Neural progenitor cell (in vitro differentiated cells): ENCODE data around the gene HECTD3.

ENCODE experiments used
- EZH2 ChIP-seq: fragments of 200-600 bp; sonication (generic); IDR thresholded peaks from 2 replicates; pipeline ENCODE4 v1.6.1; 2017; ENCODE audit warnings: antibody characterized with exemption, mild to moderate bottlenecking, moderate library complexity
- EZH2phosphoT487 ChIP-seq: fragments of 200-600 bp; sonication (generic); IDR thresholded peaks from 2 replicates; pipeline ENCODE4 v1.6.1; 2017; ENCODE audit warnings: antibody characterized with exemption
- TF ChIP-seq, protein P1 (sequence below): fragments of 200-600 bp; sonication (generic); IDR thresholded peaks from 2 replicates; pipeline ENCODE4 v1.5.1; 2017; ENCODE audit warnings: antibody characterized with exemption, mild to moderate bottlenecking

DNA sequence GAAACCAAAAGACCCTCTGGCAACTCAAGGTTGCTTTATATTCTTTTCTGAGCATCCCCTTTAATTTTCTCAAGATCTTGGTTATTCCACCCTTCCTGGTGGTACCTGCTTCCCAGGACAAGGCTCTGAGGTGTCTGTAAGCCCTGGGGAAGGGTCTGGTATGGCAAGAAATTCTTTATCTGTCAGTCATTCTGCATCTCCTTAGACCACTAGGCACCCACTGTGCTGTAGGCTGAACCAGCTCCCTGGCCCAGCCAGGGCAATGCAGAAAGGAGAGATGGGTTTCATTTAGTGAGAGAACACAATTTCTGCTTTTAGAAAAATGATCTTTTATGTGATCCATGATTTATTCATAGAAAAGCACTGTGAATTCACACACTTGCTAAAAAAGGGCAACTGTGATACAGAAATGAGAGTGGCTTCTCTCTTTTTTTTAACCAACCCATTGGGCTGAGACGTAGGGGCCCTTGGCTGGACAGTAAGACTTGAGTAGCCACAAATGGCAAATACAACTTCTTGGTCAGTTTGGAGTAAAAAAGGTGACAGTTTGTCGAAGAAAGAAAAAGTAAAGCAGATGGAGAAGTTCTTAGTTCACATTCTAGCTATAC, 5.1 kb upstream of the HECTD3 start:
- TF ChIP-seq, protein P1, sequence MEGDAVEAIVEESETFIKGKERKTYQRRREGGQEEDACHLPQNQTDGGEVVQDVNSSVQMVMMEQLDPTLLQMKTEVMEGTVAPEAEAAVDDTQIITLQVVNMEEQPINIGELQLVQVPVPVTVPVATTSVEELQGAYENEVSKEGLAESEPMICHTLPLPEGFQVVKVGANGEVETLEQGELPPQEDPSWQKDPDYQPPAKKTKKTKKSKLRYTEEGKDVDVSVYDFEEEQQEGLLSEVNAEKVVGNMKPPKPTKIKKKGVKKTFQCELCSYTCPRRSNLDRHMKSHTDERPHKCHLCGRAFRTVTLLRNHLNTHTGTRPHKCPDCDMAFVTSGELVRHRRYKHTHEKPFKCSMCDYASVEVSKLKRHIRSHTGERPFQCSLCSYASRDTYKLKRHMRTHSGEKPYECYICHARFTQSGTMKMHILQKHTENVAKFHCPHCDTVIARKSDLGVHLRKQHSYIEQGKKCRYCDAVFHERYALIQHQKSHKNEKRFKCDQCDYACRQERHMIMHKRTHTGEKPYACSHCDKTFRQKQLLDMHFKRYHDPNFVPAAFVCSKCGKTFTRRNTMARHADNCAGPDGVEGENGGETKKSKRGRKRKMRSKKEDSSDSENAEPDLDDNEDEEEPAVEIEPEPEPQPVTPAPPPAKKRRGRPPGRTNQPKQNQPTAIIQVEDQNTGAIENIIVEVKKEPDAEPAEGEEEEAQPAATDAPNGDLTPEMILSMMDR = no peak
- TF ChIP-seq EZH2 (no peak), EZH2phosphoT487 (no peak)
